Mucosa of rectum (tissue), 2 donors: ENCODE results near the gene METTL17.
A peak's percentile ranks its signal among the peaks of the same experiment; 100 is the strongest.
"Not testable (repeated sequence)": the region's sequence is repeated elsewhere in the genome, so short reads cannot be mapped to it uniquely, and the experiment has no call there.

Experiments used
- H3K27ac ChIP-seq, 2 donors: one replicate each; pipeline ENCODE4 v1.7.0; 2013; ENCODE audit warnings: inconsistent platforms in 2 of 2, low read depth in 2 of 2, low read length in 2 of 2
- H3K27me3 ChIP-seq, 2 donors: one replicate each; pipeline ENCODE4 v1.7.0; 2013; ENCODE audit warnings: low read length in 2 of 2; ENCODE audit not compliant: control insufficient read depth in 2 of 2, insufficient read depth in 2 of 2
- H3K36me3 ChIP-seq, 2 donors: one replicate each; pipeline ENCODE4 v1.7.0; 2013; ENCODE audit warnings: low read length in 2 of 2; ENCODE audit not compliant: control insufficient read depth in 2 of 2, insufficient read depth in 2 of 2
- H3K4me1 ChIP-seq, 2 donors: one replicate each; pipeline ENCODE4 v1.7.0; 2013; ENCODE audit warnings: low read length in 2 of 2, mild to moderate bottlenecking in 1 of 2; ENCODE audit not compliant: control insufficient read depth in 2 of 2, insufficient read depth in 2 of 2
- H3K4me3 ChIP-seq, 2 donors: one replicate each; pipeline ENCODE4 v1.7.0; 2013; ENCODE audit warnings: low read length in 2 of 2
- H3K9ac ChIP-seq, 2 donors: one replicate each; pipeline ENCODE4 v1.7.0; 2013; ENCODE audit warnings: low read length in 2 of 2, low read depth in 1 of 2, mild to moderate bottlenecking in 1 of 2
- H3K9me3 ChIP-seq, 2 donors: one replicate each; pipeline ENCODE4 v1.7.0; 2013; ENCODE audit warnings: low read length in 2 of 2; ENCODE audit not compliant: control insufficient read depth in 2 of 2
- donor health status: healthy.
- donor health status: Normal muscosa, but diverticular disease.

Gene METTL17

DNA sequence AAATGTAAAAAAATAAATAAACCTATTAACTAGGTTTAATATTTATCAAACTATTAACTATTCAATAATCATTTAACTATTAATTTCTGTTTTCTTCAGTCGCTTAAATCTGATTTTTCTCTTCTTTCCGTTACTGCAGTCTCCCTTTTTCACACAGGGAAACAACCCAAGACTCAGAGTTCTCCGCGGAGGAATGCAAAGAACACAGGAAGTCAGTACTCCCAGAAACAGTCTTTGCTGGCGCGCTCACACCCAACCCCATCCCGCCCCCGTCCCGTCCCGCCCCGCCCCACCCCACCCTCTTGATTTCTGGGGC lies 351 bp upstream of the METTL17 start:
- peaks cover 8 to 14% of the 10 kb centered on the region in 2 donors for H3K4me1 ChIP-seq
- peak overlapping the region; percentile 94 to 96 for H3K4me3 ChIP-seq
- H3K27me3 ChIP-seq, result no peaks in the 10 kb centered on the region
- H3K9ac ChIP-seq, result peak overlapping the region; percentile 54 to 55
- peaks cover 23 to 26% of the 10 kb centered on the region in 2 donors for H3K36me3 ChIP-seq
- no peaks in the 10 kb centered on the region for H3K9me3 ChIP-seq
- peak overlapping the region; percentile 85 to 86 for H3K27ac ChIP-seq

DNA sequence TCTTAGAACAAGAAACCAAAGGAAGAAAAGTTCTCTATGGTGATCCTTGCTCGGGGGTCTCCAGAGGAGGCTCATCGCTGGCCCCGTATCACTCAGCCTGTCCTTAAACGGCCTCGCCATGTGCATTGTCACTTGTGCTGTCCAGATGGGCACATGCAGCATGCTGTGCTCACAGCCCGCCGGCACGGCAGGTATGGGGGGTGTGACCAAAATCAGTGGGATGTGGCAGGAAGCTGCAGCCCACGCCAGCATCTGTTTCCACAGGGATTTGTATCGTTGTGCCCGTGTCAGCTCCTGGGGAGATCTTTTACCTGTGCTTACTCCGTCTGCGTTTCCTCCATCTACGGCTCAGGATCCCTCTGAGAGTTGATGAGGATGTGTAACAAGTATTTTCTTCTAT lies 6.7 kb downstream of the METTL17 start:
- Histone ChIP-seq H3K9me3 (no peaks in the 10 kb centered on the region), H3K4me3 (peak overlapping the region in 1 of 2 donors; percentile 1), H3K36me3 (peaks cover 46 to 53% of the 10 kb centered on the region in 2 donors), H3K9ac (no peak overlapping the region), H3K4me1 (peaks cover 14 to 37% of the 10 kb centered on the region in 2 donors), H3K27ac (peak overlapping the region; percentile 2 to 45), H3K27me3 (no peaks in the 10 kb centered on the region)

GRCh38 chr14:20997115-20997514 lies 7.3 kb downstream of the METTL17 start:
- Histone ChIP-seq H3K27ac (peak overlapping the region; percentile 27 to 35), H3K36me3 (peaks cover 42 to 50% of the 10 kb centered on the region in 2 donors), H3K4me1 (peaks cover 18 to 40% of the 10 kb centered on the region in 2 donors), H3K9me3 (no peaks in the 10 kb centered on the region), H3K4me3 (peak overlapping the region in 1 of 2 donors; percentile 64), H3K27me3 (no peaks in the 10 kb centered on the region), H3K9ac (no peak overlapping the region)

GRCh38 chr14:20997564-20997963 lies 7.8 kb downstream of the METTL17 start:
- Histone ChIP-seq H3K27me3 (no peaks in the 10 kb centered on the region), H3K4me1 (peaks cover 20 to 41% of the 10 kb centered on the region in 2 donors), H3K9me3 (no peaks in the 10 kb centered on the region), H3K27ac (peak overlapping the region; percentile 27 to 35), H3K36me3 (peaks cover 37 to 46% of the 10 kb centered on the region in 2 donors), H3K9ac (no peak overlapping the region), H3K4me3 (peak overlapping the region; percentile 49 to 64)

DNA sequence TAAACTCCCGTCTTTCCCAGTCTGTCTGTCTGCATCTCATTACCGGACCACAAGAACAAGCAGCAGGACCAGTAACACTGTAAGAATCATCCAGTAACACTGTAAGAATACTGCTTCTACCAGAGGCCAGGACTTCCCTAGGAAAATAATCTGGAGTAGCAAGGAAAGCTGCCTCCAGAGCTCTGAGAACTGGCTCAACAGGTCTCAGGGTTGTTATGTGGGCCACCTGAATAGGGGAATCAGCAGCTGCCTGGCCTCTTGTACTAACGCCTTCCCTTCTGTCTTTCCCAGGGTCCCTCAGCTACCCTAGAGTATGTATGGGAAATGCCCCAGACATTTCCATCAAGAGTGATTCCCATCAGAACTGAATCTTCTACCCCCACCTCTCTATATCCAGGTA lies 8.4 kb downstream of the METTL17 start:
- H3K9me3 ChIP-seq, result no peaks in the 10 kb centered on the region
- no peaks in the 10 kb centered on the region for H3K27me3 ChIP-seq
- peak overlapping the region; percentile 4 to 34 for H3K9ac ChIP-seq
- peaks cover 23 to 43% of the 10 kb centered on the region in 2 donors for H3K4me1 ChIP-seq
- peak overlapping the region; percentile 49 to 64 for H3K4me3 ChIP-seq
- H3K36me3 ChIP-seq, result peaks cover 32 to 40% of the 10 kb centered on the region in 2 donors
- peak overlapping the region in 1 of 2 donors; percentile 50 for H3K27ac ChIP-seq

- Histone ChIP-seq H3K27me3 (no peaks in the 10 kb centered on the region), H3K27ac (peak within 1 kb of the TSS; percentile 50 to 65), H3K4me1 (peaks cover 23 to 43% of the 10 kb centered on the region in 2 donors), H3K36me3 (peaks cover 29 to 36% of the 10 kb centered on the region in 2 donors), H3K9ac (peak within 1 kb of the TSS; percentile 4 to 34), H3K4me3 (peak within 1 kb of the TSS; percentile 49 to 64), H3K9me3 (no peaks in the 10 kb centered on the region)
Observed at GRCh38 chr14:20998674-20999366, 9.0 kb downstream of the METTL17 start, which contains the start of gene SLC39A2. Gene SLC39A2 (plus strand): TSS chr14:20999293. CDS start chr14:20999447, 154 bp downstream.

GRCh38 chr14:20999591-20999990 lies 9.8 kb downstream of the METTL17 start:
- Histone ChIP-seq H3K36me3 (peaks cover 21 to 28% of the 10 kb centered on the region in 2 donors), H3K9me3 (no peaks in the 10 kb centered on the region), H3K4me1 (peaks cover 23 to 43% of the 10 kb centered on the region in 2 donors), H3K4me3 (no peak overlapping the region), H3K27me3 (no peaks in the 10 kb centered on the region), H3K27ac (peak overlapping the region in 1 of 2 donors; percentile 50), H3K9ac (no peak overlapping the region)

- Histone ChIP-seq H3K4me1 (peaks cover 21 to 37% of the 10 kb centered on the region in 2 donors), H3K9ac (peak overlapping the region in 1 of 2 donors; percentile 19), H3K27ac (no peak overlapping the region), H3K36me3 (peaks cover 5 to 12% of the 10 kb centered on the region in 2 donors), H3K4me3 (no peak overlapping the region), H3K27me3 (no peaks in the 10 kb centered on the region), H3K9me3 (no peaks in the 10 kb centered on the region)
Observed at GRCh38 chr14:21001218-21001617, 11.4 kb downstream of the METTL17 start.

GRCh38 chr14:21003788-21004346 lies 14.1 kb downstream of the METTL17 start:
- no peak overlapping the region for H3K4me3 ChIP-seq
- peaks cover 20 to 22% of the 10 kb centered on the region in 2 donors for H3K4me1 ChIP-seq
- no peak overlapping the region for H3K9ac ChIP-seq
- H3K27me3 ChIP-seq, result no peaks in the 10 kb centered on the region
- H3K27ac ChIP-seq, result peak overlapping the region in 1 of 2 donors; percentile 52
- no peaks in the 10 kb centered on the region for H3K36me3 ChIP-seq
- no peaks in the 10 kb centered on the region for H3K9me3 ChIP-seq

GRCh38 chr14:21009721-21010120 lies 19.9 kb downstream of the METTL17 start:
- H3K4me1 ChIP-seq, result peaks cover 2 to 12% of the 10 kb centered on the region in 2 donors
- H3K27ac ChIP-seq, H3K36me3 ChIP-seq: not testable (repeated sequence)

More at GRCh38 chr14:21009721-21010120, 19.9 kb downstream of the METTL17 start:
- not testable (repeated sequence) for H3K27me3 ChIP-seq, H3K9me3 ChIP-seq, H3K4me3 ChIP-seq, H3K9ac ChIP-seq
